HG02981 (cell line): ENCODE measurements around the gene TLK2.
"Not testable (repeated sequence)": the region's sequence is repeated elsewhere in the genome, so short reads cannot be mapped to it uniquely, and the experiment has no call there.

Source experiments
- ATAC-seq: cut with Tn5 transposase; IDR thresholded peaks from one replicate; pipeline ENCODE4 v1.9.1; 2021; ENCODE audit warnings: mild to moderate bottlenecking, moderate library complexity; ENCODE audit not compliant: unreplicated experiment

Gene TLK2

GRCh38 chr17:62597150-62597549 lies 118.5 kb downstream of the TLK2 start:
- no peak for ATAC-seq

DNA sequence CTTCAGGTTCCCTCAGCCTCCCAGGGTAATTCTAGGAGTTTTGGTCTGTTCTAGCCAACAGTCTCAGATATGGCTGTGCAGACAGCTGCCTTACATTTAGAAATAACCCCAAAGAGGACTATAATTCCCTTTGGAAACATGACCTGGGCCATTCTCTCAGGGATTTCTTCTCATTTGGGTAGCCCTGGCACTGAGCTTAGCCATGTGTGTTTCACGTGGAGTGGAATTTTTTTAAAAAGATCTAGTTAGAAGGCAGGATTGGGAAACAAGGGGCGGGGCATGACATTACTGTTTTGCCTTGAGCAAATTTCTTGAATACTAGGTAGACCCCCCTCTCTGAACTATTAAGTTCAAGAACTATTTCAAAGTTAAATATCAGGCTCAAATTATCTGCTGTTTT lies 119.3 kb downstream of the TLK2 start:
- ATAC-seq: no peak

DNA sequence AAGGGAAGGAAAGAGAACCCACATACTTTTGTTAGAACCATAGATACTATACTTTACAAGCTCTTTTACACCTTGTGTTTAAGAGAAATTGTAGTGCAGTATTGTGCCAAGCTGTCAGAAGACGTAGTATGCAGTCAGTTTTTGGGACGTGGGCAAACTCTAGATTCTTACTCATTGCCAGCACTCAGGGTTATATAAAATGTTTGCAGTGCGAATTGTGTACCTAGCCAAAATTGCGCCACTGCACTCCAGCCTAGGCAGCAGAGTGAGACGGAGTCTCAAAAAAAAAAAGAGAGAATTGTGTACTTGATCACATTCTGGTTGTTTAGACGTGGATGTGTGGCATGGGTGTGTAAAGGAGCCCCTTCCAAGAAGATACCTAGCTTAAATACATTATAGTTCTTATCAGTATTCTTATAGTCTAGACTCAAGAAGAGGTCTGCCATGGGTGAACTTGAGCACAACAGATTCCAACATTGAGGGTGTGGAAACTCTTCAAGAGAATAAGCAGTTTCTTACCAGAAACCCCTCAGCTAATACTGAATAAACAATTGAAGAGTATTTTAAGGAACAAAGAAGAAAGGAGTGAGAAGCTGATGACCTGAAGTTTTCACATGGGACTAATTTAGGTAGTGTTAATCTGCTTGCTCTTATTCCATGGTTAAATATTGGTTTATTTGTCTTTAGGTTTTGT lies 121.5 kb downstream of the TLK2 start:
- no peak for ATAC-seq

DNA sequence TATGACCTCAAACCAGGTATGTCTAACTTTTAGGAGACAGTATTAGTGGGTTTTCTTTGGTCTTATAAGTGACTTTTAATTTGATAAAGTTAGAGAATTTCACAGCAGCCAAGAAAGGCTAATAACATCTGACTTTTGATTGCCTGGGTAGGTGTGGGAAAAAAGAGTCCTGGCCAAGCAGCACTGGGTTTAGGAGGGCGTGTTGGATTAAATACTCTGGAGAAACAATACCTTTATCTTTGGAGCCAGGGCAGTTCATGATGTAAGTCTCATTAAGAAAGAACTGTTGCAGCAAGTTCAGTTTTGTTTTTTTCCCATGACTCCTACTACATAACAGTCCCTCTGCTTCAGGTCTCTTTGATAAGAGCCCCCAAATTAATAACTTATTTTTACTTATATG lies 122.2 kb downstream of the TLK2 start:
- no peak for ATAC-seq

DNA sequence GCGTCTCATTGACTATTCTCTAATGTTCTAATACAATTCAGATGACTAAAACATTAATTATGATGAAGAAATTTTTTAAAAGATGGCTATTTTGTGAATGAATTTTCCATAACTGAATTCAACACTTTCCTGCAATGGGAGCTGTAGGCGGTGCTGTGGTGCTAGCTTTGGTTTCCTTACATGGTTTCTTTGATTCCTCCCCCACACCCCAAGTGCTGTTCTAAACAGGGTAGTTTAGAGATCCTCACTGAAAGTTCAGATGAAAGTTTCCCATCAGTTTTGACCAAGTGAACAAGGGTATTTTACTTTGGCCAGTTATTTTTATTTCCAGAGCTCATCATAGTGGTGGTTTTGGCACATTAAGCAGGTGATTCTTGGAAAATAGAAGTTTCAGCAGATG lies 122.8 kb downstream of the TLK2 start:
- no peak for ATAC-seq

GRCh38 chr17:62603783-62604182 lies 125.2 kb downstream of the TLK2 start:
- ATAC-seq: not testable (repeated sequence)

DNA sequence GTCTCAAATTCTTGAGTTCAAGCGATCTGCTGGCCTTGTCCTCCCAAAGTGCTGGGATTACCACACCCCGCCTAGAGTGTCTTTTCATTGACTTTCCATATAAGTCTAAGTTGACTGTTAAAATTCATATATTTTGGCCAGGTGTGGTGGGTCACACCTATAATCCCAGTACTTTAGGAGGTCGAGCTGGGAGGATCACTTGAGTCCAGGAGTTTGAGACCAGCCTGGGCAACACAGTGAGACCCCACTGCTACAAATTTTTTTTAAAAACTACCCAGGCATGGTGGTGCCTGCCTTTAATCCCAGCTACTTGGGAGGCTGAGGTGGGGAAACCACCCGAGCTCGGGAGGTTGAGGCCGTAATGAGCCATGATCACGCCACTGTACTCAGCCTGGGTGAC lies 127.0 kb downstream of the TLK2 start:
- no peak for ATAC-seq

DNA sequence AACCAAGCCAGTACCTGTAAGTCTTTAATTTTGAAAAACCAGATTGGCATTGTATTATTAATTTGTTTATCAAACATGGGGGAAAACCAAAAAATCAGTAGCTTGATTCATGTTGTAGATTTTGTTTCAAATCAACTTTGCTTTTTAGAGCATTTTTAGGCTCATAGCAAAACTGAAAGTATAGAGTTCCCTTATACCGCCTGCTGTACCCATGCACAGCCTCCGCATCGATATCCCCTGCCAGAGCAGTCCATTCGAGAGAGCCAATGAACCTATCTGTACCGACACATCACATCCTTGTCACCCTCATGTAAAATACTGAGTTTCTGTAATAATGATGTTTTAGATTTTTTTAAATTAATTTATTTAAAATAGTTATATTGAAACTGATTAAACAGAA lies 132.7 kb downstream of the TLK2 start:
- ATAC-seq: no peak

DNA sequence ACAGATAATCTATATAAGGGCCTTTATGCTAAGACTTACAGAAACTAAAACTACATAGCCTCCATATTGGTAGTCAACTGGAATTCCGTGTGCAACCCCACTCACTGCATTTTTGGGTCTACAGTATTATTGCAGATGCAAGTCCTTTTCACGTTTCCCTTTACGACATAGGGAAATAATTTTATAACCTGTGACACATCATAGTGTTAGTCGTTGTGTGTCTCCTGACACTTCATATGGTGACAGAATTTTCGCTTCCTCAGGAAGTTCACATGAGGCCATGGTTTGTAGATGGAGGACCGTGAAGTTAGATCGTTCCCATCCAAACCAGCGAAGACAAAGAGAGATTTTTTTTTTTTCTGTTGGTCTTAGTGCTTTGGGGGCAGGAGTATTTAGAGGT lies 133.1 kb downstream of the TLK2 start:
- ATAC-seq: no peak

- ATAC-seq: not testable (repeated sequence)
These were observed 133.7 kb downstream of the TLK2 start for GRCh38 chr17:62612289-62612688.

DNA sequence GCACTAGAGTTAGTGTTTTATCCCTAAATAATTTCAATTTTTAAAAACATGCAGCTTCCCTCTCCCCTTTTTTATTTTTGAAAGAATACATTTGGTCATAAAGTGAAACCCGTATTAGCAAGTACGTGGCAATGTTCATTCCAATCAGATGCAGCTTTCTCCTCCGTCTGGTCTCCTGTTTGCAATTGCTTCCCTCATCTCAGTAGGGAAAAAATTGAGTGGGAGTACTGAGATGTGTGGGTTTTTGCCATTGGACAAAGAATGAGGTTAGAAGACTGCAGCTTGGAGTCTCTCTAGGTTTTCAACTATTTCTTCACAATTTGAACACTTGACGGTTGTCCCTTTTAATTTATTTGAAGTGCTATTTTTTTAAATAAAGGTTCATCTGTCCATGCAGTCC lies 134.5 kb downstream of the TLK2 start:
- ATAC-seq: not testable (repeated sequence)

DNA sequence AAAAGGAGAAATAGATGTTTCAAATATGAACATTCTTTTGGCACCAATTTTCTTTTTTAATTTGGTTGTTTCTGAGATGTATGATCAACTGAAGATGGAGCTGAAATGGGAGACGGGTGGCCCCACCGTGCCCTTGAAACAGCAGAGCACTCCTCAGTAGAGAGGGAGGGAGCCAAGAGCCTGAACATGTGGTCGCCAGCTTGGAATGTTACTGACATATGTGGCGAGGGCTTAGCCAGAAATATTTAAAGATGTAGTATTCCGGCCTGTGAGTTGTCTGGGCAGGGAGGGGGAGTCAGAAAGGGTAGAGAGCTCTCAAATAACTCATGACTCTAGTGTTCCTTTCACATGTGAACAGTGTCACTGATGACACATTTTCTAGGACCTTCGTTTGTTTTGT lies 135.5 kb downstream of the TLK2 start:
- ATAC-seq: no peak

- ATAC-seq: no peak
These were observed 136.9 kb downstream of the TLK2 start for GRCh38 chr17:62615503-62615902.

DNA sequence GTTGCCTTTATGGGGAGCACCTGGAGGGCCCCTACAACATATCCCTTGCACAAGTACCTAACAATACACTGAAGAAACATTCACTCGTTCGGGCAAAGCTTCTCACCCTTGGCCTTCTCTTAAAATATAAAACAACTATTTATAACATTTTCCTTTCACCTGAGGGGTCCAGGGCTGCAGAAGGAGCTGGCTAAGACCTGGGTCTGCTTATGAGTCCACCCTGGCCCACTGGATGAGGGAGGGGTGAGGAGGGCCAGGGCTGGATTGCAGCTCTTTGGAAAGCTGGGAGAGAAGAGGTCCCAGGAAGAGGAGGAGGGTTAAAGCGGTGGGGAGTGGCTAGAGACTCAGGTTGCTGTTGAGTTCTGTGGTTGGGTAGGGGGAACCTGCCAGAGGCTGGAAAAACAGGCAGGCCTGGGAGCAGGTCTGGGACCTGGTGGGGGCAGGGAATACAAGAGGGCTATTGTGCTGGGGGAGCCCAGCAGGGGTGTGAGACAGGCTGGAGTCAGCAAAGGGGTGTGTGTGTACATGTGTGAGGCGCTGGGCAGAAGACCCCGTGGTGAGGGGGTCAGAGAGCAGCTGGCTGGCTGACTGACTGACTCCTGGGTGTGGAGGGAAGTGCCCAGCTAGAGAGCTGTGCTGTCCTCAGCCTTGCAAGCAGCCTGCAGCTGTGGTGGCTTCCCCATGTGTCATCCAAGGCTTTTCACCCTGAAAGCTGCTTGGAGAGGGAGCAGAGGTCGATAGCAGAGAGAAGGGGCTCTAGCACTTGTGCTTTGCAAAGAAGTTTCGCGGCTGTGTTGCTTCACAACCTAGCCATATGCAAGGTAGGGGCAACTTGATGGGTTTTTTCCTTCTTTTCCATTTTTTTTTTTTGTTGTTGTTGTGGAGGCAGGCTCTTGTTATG lies 138.6 kb downstream of the TLK2 start:
- ATAC-seq: no peak

DNA sequence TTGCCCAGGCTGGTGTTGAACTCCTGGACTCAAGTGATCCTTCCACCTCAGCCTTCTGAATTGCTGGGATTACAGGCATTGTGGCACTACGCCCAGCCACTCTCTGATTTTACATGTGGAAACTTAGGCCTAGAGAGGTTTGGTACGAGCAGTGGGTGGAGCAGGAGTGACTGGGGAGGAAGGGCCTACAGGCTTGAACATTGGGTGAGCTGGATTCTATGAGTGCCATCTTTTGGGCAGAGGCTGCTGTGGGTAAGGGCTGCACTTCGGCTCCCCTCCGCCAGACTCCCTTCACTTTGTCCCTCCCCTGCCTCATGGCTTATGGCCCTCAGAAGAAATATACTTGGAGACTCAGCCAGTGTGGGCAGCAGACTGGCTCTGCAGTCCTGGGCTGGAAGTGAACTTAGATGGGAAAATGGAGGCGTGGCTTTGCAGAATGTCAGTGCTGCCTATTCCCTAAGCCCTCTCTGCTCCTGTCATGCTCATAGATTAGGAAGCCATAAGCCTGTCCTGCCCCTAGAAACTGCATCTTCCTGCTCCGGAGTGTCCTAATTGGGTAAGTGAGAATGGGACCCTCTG lies 139.4 kb downstream of the TLK2 start:
- no peak for ATAC-seq

- no peak for ATAC-seq
These were observed 140.2 kb downstream of the TLK2 start for GRCh38 chr17:62618647-62619416.

GRCh38 chr17:62619417-62620155 lies 141.0 kb downstream of the TLK2 start:
- no peak for ATAC-seq

- no peak for ATAC-seq
These were observed 142.6 kb downstream of the TLK2 start for GRCh38 chr17:62621223-62621622.

GRCh38 chr17:62625184-62625869 lies 146.7 kb downstream of the TLK2 start:
- ATAC-seq: no peak

GRCh38 chr17:62625870-62626200 lies 147.2 kb downstream of the TLK2 start:
- no peak for ATAC-seq
